HG03045 (cell line): Measurements from ENCODE around the gene FLNC.

Source experiments
- ATAC-seq: cut with Tn5 transposase; IDR thresholded peaks from one replicate; pipeline ENCODE4 v1.9.1; 2021; ENCODE audit warnings: mild to moderate bottlenecking, moderate library complexity; ENCODE audit not compliant: unreplicated experiment

FLNC gene, protein sequence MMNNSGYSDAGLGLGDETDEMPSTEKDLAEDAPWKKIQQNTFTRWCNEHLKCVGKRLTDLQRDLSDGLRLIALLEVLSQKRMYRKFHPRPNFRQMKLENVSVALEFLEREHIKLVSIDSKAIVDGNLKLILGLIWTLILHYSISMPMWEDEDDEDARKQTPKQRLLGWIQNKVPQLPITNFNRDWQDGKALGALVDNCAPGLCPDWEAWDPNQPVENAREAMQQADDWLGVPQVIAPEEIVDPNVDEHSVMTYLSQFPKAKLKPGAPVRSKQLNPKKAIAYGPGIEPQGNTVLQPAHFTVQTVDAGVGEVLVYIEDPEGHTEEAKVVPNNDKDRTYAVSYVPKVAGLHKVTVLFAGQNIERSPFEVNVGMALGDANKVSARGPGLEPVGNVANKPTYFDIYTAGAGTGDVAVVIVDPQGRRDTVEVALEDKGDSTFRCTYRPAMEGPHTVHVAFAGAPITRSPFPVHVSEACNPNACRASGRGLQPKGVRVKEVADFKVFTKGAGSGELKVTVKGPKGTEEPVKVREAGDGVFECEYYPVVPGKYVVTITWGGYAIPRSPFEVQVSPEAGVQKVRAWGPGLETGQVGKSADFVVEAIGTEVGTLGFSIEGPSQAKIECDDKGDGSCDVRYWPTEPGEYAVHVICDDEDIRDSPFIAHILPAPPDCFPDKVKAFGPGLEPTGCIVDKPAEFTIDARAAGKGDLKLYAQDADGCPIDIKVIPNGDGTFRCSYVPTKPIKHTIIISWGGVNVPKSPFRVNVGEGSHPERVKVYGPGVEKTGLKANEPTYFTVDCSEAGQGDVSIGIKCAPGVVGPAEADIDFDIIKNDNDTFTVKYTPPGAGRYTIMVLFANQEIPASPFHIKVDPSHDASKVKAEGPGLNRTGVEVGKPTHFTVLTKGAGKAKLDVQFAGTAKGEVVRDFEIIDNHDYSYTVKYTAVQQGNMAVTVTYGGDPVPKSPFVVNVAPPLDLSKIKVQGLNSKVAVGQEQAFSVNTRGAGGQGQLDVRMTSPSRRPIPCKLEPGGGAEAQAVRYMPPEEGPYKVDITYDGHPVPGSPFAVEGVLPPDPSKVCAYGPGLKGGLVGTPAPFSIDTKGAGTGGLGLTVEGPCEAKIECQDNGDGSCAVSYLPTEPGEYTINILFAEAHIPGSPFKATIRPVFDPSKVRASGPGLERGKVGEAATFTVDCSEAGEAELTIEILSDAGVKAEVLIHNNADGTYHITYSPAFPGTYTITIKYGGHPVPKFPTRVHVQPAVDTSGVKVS (N-terminal part only)

GRCh38 chr7:128830231-128831177 is at the start of gene FLNC:
TSS of gene FLNC (plus strand) at chr7:128830406. CDS start at chr7:128830638, 232 bp downstream.
- ATAC-seq: no peak

DNA sequence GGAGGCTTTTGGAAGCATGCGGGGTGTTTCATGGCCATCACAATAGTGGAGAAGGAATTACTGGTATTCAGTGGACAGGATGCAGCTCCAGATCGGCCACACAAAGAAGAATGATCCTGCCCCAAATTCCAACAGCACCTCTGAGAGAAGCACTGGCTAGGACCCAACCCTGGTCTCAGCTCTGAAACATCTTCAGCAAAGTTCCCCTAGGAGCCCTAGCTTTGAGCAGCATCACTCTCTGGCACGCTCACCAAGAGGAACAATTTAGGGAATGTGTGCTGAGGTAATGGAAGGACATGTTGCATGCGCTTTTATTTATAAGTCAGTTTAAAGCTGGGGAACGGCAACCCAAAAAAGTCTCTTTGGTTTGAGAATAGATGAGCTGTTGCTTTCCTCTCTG is 49.1 kb upstream of the FLNC start:
- ATAC-seq: no peak

GRCh38 chr7:128781851-128782250 is 48.4 kb upstream of the FLNC start:
- ATAC-seq: no peak

DNA sequence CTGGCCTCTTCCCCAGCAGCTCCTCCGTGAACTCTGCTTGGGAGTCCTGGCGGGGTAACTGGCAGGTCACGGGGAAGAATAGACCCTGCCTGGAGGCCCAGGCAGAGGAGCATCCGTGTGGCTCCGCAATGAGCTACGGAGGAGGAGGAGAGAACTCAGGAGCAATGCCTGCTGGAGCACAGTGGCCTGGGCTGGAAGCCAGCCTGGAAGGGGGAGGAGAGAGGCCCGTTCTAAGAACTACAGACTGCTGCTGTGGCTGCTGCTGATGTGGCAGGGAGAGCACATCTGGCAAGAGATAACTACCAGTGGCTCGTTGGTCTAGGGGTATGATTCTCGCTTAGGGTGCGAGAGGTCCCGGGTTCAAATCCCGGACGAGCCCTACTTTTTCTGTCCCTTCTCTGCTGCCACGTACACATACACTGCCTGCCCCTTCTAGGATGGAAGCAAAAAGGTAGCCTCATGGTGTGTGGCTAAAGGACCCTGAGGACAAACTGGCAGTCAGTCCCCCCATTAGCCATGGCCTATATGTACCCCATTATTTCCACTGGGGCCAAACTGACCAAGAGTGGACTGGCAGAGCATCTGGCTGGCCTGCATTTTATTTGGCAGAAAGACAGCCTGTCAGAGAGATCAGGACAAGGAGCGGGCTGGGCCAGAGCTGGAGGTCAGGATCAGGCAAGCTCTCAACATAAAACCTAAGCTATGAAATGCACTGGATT is 46.9 kb upstream of the FLNC start:
- ATAC-seq: no peak

DNA sequence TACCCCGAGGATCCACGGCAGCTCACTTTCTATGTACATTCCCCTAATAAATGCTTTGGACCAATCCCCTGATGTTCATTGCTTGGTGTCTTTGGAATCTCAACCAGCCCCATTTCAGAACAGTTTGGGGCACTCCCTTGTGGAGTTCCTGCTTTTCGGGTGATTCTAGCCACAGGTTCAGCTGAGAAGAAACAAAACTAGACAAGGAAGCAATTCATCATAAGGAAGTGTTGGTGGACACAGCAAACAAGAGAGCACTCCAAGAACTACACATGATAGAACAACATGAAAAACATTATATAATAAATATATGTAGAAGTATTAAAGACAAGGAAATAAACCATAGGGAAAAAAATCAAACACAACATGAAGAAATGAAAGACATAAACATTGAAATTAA is 44.5 kb upstream of the FLNC start:
- ATAC-seq: no peak

DNA sequence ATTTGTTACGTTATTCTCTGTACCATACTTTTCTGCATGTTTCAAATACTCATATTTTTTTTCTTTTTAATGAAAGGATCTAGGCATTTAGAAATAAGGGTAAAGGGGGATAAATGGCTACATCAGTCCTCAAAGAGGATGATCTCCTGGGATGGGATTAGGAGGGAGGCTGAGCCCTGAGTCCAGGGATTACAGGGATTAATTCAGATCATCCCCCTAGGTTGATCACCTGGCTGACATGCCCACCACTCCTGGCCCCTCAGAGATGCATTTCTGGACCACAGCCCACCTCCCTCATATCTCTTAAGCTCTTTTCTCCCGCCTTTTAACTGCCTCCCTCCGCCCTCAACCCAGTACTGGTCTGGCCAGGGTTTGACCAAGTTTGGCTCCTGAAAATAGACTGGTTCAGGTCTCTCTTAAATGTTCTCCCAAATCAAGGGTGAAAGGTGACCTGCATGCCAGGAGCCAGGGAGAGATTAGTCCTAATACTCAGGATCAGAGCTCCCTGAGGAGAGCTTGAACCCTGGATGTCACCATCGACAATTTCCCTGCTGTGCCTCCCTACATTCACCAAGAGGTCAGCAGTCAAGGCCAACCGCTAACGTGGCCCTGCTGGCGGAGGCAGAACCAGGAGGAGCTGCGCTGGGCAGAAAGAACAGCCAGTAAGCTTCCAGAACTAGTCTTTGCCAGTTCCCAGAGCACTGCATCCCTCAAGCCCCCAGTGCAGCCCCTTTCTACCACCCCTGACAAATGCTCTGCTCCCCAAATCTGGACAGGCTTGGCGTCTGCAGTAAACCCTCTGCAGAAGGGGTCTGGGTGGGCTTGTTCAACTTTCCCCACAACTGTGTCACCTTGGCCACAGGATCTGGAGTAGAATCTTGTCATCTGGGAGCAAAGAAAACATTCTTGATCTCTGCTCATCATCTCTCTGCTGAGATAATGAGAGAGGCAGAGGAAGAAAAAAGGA is 41.5 kb upstream of the FLNC start:
- no peak for ATAC-seq

- peak; percentile 23 for ATAC-seq
Observed at GRCh38 chr7:128790315-128791041, 39.7 kb upstream of the FLNC start.

- peak; percentile 81 for ATAC-seq
Observed at GRCh38 chr7:128791121-128791971, 38.9 kb upstream of the FLNC start, which contains the start of gene CCDC136. TSS of gene CCDC136 (plus strand) at chr7:128791968. CDS start at chr7:128792412, 444 bp downstream.

GRCh38 chr7:128791972-128792327 is 38.3 kb upstream of the FLNC start:
- ATAC-seq: no peak

- ATAC-seq: no peak
Observed at GRCh38 chr7:128792471-128793180, 37.6 kb upstream of the FLNC start.

DNA sequence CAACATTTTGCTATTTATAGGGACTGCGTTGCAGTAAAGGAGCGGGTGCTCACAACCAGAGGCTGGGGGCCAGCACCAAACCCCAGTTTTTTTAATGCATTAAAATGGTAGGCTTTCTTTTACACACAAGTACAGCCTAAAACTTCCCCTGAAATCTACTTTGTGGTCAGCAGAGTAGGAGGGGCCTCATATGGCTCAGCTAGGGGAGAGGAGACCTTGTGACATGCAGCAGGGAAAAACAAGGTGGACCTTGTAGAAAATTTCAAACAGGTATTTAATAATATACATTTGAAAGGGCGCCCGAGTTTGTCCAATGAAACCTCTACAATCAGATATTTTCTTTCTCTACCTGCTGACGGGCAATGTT is 37.0 kb upstream of the FLNC start:
- no peak for ATAC-seq

DNA sequence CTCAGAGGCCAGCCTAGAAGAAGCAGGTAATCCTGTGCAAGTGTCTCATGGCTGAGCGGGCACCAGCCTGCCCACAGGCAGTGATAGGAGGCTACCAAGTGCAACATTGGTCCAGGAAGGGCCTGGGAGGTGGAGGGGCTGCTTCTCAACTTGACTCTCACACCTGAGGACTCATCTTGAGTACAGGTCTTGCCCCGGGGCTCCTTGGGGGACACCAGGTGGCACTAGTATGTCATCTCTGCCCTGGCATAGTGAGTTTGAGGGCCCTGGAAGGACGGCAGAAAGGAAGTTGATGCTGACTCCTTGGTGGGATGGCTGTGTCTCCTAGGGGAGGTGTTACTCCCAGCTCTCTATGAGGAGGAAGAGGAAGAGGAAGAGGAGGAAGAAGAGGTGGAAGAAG is 36.2 kb upstream of the FLNC start:
- no peak for ATAC-seq

DNA sequence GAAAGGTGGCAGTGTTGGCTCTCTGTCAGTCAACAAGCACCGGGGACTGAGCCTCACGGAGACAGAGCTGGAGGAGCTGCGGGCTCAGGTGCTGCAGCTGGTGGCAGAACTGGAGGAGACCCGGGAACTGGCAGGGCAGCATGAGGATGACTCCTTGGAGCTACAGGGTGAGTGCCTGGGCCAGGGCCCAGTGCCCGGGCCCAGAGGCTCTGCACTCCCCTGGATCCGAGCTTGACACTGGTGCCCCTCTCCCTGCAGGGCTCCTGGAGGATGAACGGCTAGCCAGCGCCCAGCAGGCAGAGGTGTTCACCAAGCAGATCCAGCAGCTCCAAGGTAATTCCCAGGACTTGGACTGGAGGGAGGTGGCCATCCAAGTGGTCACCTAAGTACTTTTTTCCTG is 35.8 kb upstream of the FLNC start:
- ATAC-seq: no peak

DNA sequence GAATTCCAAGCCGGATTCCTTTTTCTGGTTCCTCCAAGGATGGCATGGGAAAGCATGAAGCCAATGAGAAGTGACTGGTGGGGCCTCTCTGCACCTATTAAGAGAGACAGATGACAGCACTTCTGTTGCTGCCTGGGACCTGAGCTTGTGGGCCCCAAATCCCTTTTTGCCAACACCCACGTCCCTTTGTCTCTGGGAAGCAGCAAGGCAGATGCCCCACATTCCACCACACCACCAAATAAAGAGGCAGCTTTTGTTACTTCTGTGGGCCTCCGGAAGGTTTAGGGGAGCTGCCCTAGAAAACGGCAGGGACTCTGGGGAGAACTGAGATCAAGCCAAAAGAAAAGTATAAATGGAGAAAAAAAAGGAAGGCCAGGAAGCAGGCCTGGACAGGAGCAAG is 35.1 kb upstream of the FLNC start:
- ATAC-seq: no peak

GRCh38 chr7:128796327-128796726 is 33.9 kb upstream of the FLNC start:
- no peak for ATAC-seq

DNA sequence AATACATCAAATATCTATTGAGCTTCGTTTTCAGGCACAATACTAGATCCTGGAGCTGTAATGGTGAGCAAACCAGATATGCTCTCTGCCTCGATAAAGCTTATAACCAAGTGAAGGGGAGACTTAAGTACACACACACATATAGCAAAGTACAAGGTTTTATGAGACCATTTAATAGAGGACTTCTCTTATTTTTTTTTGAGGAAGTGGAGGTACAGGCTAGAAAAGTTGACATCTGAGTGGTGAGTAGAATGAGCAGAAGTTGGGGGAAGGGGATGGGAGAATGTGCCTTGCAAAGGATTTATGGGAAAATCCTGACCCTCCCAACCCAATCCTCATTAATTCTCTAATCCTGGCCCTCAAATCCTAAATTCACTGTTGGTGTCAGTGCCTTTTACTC is 30.8 kb upstream of the FLNC start:
- no peak for ATAC-seq
